ENCODE results near the gene GLRX.

Gene GLRX

DNA sequence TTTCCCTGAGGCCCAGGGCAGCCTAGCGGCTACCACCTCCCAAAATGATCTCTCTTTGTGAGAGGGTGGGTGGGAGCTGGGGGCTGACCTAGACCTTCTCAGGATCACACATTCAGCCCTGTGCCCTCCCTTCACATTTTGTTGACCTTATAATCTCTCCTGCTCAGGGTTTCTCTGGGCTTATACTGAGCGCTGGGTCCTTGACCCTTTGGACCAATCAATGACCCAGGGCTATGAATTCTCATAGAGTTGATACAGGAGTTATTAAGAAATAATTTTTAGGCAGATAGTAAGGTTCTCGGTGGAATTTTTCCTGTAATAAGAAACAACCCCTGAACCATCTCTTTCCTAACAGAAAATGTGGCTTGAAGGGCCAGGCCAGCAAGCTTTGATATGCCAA, 22.0 kb downstream of the GLRX start:
- no peak for DNase-seq (ENCODE audit: low read depth)
- H3K4me3 ChIP-seq (replicated peaks; ENCODE audit: low read depth, low read length), result no peak overlapping the region
- TF ChIP-seq, protein P1, sequence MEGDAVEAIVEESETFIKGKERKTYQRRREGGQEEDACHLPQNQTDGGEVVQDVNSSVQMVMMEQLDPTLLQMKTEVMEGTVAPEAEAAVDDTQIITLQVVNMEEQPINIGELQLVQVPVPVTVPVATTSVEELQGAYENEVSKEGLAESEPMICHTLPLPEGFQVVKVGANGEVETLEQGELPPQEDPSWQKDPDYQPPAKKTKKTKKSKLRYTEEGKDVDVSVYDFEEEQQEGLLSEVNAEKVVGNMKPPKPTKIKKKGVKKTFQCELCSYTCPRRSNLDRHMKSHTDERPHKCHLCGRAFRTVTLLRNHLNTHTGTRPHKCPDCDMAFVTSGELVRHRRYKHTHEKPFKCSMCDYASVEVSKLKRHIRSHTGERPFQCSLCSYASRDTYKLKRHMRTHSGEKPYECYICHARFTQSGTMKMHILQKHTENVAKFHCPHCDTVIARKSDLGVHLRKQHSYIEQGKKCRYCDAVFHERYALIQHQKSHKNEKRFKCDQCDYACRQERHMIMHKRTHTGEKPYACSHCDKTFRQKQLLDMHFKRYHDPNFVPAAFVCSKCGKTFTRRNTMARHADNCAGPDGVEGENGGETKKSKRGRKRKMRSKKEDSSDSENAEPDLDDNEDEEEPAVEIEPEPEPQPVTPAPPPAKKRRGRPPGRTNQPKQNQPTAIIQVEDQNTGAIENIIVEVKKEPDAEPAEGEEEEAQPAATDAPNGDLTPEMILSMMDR (IDR thresholded peaks at IDR 0.05; ENCODE audit: low read length, missing control alignments), result no peak

DNA sequence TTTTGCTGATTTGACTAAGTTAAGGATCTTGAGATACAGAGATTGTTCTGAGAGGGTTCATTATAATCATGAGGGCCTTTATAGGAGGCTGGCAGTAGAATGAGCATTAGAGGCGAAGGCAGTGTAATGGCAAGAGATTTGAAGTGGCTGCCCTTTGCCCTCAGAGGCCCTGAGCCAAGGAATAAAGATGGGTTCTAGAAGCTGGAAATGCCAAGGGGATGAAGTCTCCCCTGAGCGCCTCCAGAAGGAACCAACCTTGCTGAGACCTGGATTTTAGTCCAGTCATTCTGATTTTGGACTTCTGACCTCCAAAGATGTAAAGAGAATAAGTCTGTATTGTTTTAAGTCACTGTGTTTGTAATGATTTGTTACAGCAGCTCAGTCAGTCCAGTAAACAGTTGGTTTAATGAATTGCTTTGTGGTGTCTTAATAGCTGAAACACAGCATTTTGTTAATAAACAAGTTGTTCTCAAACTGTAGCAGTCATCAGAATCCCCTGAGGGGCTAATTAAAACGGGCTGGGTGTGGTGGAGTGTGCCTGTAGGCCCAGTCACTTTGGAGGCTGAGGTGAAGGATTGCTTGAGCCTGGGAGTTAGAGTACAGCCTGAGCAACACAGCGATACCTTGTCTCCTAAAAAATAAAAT, 23.2 kb downstream of the GLRX start:
- TF ChIP-seq, protein P1 (IDR thresholded peaks at IDR 0.05; ENCODE audit: low read length, missing control alignments), result no peak
- no peak overlapping the region for H3K4me3 ChIP-seq (replicated peaks; ENCODE audit: low read depth, low read length)
- DNase-seq (ENCODE audit: low read depth), result no peak

DNA sequence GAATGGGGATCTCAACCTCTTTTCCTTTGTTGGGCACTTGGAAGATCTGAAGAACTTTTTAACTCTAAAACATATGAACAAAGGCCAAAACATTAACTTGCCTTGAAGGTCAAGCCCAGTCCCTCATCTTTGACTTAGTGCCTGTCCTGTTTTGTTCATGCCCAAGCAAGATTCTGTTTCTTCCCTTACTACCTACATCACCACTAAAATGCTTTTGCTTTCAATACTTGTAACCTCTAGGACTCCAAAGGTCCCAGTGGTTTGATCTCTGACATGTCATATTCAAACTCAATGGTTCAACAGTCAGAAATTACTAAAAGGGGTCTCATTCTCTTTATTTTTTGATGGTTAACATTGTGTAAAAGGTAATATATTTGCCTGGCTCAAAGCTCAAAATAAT, 24.0 kb downstream of the GLRX start:
- TF ChIP-seq, protein P1 (IDR thresholded peaks at IDR 0.05; ENCODE audit: low read length, missing control alignments), result no peak
- H3K4me3 ChIP-seq (replicated peaks; ENCODE audit: low read depth, low read length), result no peak overlapping the region
- no peak for DNase-seq (ENCODE audit: low read depth)

DNA sequence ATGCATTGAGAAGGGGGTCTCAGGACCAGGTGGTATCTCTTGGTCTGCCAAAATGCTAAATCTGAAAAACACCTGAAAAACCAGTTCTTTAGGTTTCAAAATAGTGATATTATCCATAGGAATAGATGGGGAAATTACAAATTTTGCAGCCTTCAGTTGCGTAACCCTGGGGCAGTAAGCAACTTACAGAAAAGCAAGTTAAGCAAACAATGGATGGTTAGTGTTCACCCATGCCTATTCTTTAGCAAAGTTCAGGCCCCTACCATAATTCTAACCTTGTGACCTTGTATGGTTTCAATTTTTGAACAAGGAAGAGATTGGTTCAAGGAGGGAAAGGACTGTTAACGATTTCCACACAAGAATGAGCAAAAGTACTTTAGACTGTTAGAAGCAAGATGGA, 24.5 kb downstream of the GLRX start:
- DNase-seq (ENCODE audit: low read depth), result peak; percentile 34
- no peak overlapping the region for H3K4me3 ChIP-seq (replicated peaks; ENCODE audit: low read depth, low read length)
- TF ChIP-seq, protein P1 (IDR thresholded peaks at IDR 0.05; ENCODE audit: low read length, missing control alignments), result no peak

DNA sequence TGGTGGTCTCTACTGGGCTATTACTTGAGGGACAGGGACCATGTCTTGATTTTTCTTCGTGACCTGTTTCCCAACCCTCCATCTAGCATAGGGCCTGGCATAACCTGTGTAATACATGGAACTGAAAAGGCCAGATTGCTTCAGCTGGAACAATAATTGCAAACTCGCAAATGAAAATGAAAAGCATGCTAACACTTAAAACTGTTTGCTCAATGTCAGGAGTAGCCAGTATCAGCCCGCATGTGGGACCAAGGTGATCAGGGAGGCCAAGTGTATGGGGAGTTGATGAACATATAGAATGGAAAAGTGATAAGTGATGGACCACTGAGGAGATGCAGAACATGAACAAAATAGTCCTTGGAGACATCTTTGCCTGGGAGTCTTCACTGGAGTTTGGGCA, 25.2 kb downstream of the GLRX start:
- no peak for DNase-seq (ENCODE audit: low read depth)

DNA sequence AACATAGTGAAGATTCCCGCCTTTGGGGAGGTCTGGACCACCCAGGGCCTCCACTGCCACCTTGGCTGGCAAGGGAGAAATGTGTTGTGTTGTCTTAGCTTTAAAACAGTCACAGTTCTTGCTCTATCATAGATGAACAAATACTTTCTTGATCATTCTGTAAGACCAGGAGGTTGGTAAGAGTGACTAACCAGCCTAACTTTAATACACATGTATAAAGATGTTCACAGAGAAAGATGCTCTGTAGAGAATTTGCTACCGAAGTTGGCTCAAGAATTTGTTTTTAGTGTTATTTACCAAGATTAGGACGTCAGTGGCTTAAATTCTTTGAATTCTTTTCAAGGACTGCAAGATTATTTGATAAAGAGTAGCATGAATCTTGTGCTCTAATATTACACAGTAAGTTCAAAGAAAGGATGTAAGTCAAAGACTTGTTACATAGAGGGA, 28.4 kb downstream of the GLRX start:
- DNase-seq (ENCODE audit: low read depth), result peak; percentile 76
- no peak overlapping the region for H3K4me3 ChIP-seq (replicated peaks; ENCODE audit: low read depth, low read length)
- TF ChIP-seq, protein P1 (IDR thresholded peaks at IDR 0.05; ENCODE audit: low read length, missing control alignments), result no peak

More for the DNA sequence above, 25.2 kb downstream of the GLRX start:
- H3K4me3 ChIP-seq (replicated peaks; ENCODE audit: low read depth, low read length), result no peak overlapping the region
- TF ChIP-seq, protein P1 (IDR thresholded peaks at IDR 0.05; ENCODE audit: low read length, missing control alignments), result no peak

DNA sequence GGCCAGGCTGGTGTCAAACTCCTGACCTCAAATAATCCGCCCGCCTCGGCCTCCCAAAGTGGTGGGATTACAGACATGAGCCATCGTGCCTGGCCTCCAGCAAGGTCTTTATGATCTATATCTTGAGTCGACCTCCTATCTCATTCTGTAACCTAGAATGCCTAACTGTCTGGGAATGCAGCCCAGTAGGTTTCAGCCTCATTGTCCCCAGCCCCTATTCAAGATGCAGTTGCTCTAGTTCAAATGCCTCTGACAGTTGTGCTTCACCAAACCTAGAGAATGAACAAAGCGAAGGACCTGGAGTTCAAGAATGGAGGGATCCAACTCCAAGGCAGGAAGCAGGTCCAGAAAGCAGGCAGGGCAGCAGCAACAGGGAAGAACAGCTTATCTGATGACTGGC, 30.8 kb downstream of the GLRX start:
- TF ChIP-seq, protein P1 (IDR thresholded peaks at IDR 0.05; ENCODE audit: low read length, missing control alignments), result no peak
- no peak for DNase-seq (ENCODE audit: low read depth)
- no peak overlapping the region for H3K4me3 ChIP-seq (replicated peaks; ENCODE audit: low read depth, low read length)
